Embryonic facial prominence (tissue), 1 donor: ENCODE results near the gene FCRL4.

Source experiments
- DNase-seq: peaks from one replicate; pipeline ENCODE4 v3.0.0-alpha.2; 2016; ENCODE audit errors: extremely low spot score

FCRL4 gene

DNA sequence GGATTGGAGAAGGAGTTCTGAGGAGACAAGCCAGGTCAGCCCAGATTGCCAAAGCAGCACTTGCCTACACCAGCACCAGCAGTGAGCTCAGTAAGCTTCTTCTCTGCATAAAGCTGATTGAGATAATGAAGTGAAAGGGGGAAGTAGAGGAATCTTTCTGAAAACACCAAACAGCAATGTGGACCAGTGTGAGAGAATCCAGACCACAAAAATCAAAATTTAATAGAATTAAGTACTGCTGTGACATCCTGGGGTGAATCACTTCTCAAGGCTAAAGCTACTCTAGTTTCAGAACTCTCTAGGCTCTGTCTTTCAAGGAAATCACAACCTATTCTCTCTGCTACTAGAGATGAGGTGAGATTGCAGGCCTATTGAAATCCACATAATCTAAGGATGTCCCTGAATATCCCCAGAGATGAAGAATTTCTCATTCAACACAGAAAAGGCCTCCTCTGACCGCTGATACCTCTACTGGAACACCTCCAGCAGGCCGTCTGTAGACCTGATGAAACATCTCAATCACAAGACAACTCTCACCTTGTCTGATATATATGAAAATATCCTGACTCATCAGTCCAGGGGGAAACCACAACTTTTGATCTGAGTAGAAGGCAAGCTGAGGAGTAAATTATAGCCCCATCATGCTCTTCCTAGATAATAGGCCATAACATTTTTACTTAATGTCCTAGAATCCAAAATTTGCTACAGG lies at the start of gene FCRL4:
TSS of gene FCRL4 (minus strand) at position 127 of the 709 bp plus-strand sequence. CDS start 141 bp downstream, outside the sequence.
- DNase-seq, result no peak

DNA sequence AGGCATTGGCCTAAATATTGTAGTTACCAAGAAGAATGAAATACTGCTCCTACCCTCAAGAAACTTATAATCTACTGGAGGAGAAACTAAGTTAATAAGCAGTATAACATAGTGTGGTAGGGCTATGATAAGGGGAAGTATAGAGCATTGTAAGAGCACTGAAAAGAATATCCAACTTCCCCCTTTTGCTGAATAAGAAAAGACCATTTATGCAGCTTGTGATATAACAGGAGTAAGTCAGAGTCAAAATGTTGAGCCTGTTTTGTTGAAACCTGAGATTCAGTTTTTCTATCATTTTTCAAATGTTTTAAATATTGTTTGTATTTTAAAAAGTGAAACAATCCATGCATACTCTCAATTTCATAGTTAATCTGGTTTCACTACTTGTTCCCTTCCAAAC lies 48.3 kb upstream of the FCRL4 start:
- DNase-seq, result no peak

DNA sequence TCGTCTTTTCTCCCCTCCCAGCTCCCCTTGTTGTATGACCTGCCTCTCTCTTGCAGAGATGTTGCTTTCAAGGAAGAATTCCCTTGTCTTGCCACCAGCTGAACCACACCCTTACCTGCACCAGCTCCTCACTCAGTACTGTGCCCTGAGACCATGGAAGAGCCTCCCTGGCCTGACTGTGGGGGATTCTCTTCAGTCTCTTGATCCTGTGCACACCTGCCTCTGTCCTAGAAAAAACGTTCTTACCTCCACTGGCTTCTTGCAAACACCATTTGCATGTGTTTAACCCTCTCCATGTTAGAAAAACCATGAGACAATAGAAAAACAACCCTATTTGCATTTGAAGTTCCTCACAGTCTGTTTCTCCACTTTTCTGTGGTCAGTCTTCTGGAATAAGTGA lies 43.3 kb upstream of the FCRL4 start:
- DNase-seq, result no peak

DNA sequence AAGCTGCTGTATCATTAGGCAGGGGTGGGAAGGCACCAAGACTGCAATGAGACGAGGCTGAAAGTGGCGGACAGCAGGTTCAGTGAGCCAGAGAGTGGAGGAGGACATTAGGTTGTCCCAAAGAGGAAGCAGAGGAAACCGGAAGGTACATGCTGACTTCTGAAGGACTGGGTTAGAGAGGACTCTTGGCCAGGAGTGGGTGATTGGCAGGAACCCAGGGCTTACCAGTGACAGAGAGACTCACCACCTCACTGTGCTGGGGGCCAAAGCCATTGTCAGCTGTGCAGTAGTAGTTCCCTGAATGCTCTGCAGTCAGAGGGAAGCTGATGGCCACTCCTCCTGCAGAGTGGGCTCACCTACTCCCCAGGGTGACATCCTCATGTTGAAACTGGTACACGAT lies 41.9 kb upstream of the FCRL4 start:
- DNase-seq, result no peak

DNA sequence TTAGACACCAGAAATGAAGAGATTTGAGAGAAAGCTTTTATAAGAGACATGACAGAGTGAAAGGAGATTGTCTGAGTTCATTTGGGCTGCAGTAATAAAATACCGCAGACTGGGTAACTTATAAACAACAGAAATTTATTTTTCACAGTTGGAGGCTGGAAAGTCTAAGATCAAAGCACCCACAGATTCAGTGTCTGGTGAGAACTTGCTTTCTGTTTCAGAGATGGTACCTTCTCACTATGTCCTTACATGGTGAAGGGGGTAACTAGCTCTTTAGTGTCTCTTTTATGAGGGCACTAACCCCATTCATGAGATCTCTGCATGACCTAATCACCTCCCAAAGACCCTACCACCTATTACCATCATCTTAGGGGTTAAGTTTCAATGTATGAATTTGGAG lies 30.9 kb upstream of the FCRL4 start:
- no peak for DNase-seq

DNA sequence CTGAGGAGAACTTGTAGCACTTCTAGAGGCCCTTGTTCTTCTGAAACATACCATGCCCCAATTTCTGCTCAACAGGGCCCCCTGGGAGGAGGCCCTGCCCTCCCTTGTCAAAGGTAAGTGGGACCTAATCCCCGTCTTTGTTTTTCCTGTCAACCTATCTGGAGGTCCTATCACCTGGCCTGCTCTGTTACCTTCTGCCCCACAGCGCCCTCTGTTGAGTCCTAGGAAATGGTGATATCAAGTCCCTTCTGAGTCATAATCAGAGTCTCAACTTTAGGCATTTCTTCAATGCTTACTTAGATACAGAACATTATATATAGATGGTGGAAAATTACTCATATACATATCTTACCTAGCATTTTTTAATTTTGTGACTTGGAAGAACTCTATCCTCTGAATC lies 28.2 kb upstream of the FCRL4 start:
- DNase-seq, result no peak

DNA sequence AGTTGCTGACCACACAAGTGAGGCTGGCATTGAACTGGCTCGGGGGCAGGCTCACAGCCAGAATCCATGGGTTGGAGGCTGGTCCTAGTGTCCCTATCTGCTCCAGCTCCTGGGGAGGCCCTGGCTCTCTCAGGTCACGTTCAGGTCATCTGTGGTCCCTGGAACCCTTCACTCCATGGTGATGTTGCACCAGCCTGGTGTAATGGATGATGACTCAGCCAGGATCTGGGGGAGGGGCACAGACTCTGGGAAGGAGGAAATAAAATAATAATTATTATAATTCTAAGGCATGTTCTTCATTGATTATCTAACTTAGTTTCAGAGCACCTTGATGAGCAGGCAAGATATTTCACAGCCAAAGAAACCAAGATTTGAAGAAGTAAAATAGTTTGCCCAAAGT lies 26.6 kb upstream of the FCRL4 start:
- DNase-seq, result no peak

DNA sequence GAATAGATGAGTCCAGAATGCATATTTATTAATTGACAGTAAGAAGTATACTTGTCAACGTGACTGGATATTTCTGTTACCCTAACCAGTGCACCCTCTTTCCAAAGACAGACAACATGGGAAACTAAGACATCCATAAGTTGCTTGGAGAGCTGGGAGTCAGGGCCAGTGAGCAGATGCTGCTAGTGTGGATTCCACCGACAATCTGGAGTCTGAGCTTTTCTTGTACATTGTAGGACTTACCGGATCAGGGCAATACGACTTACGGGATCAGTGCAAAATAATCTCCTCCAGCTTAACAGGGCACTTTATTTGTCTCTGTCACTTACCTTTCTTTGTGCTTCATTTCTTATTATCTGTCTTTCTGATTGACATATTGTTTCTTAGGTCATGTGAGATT lies 24.6 kb upstream of the FCRL4 start:
- DNase-seq, result no peak

DNA sequence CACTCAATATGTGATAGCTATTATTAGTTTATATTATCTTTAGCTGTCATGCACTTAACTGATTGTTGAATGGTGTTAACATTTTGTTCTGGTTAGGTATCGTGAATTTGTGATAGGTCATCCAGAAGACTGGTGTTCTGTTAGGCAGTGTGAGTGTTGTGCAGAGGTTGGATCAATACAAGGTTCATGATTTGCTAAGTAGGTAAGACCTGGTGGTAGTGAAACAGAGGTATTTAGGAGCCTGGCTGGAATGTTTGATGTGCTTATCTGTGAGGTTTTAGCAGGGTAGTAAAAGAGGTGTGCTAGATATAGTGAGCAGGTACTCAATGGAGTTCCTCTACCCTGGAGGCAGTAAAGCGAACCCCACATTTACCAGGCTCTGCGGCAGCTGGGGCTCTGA lies 20.3 kb upstream of the FCRL4 start:
- DNase-seq, result no peak

DNA sequence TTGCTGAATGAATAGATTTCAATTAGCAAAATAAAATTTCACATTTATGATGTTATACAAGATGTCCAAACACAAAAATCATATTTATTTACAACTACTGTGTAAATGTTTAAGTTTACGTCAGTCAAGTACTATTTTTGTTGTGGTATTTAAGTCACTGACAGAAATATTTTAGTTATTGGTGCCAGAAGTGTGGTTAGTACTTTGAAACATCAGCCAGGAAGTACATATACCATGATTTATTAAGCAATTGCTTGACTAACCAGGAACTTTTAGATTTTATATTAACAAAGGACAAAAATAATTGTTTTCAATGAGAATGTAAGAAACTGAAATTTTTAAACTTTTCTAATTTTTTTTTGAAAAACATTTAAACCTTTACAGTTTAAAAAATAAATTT lies 2.4 kb upstream of the FCRL4 start:
- DNase-seq, result no peak

DNA sequence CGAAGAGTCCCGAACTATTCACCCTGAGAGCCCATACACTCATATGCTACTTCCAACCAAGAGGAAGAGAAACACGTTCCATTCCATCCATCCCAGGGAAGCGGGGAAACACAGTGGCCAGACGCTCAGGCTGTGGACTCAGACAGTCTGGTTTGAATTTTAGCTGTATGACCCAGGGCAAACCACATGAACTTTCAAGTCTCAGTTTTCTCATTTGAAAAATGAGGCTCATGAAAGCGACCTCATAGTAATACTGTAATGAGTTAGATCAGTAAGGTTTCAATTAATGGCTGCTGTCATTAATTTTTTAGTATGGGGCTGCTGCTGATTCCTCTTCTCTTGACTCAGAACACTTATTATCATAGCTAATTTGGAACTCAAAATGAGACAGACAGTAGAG lies 1.5 kb downstream of the FCRL4 start:
- DNase-seq, result no peak

DNA sequence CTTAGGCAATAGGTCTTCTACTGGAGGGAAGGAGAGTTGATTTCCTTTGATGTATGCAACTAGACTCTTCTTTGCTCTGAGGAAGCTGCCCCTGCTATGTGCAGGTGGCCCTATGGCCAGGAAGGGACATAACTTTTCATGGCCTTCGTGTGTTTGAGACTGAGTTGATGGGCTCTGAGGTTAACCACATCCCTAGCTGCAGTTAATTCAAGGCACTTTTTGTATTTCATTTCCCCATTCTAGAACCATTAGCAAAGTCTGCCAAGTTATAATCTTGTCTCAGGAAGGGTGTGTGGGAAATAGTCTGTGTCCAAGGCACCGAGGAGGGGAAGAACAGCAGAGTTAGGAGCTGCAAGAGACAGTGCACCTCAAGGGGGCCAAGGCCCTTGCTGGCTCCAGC lies 2.5 kb downstream of the FCRL4 start:
- no peak for DNase-seq

DNA sequence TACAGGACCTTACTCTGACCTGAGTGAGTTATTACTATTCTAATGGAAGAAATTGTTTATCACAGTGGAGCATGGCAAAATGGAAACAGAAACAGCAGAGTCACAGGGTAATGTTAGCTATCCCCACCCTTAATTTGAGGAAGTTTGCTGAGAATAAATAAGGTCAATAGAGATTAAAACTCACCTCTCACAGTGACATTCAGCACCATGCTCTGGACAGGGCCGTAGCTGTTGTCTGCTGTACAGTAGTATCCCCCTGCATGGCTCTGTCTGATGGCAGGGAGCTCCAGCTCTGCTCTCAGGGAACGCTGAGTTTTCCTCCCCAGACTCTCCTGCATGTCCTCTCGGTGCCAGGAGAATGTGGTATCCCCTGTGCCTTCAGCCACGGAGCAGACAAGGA lies 11.9 kb downstream of the FCRL4 start:
- DNase-seq, result no peak

DNA sequence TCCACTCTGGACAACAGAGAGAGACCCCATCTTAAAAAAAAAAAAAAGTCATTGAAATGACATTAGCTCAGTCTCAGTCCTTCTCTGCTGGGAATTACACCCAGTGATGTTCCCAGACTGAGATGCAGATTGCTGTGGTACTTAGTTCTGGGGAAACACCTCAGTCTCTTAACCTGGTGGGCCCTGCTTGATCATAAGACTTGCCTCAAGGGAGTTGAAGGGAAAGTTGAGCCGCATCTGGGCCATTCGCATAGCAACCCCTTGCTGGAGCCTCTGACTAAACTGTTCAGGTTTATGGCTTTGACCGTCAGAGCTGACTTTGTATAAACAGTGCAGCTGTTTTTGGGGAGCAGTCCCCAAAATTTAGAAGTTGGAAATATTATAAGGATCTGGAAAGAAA lies 13.4 kb downstream of the FCRL4 start:
- no peak for DNase-seq

DNA sequence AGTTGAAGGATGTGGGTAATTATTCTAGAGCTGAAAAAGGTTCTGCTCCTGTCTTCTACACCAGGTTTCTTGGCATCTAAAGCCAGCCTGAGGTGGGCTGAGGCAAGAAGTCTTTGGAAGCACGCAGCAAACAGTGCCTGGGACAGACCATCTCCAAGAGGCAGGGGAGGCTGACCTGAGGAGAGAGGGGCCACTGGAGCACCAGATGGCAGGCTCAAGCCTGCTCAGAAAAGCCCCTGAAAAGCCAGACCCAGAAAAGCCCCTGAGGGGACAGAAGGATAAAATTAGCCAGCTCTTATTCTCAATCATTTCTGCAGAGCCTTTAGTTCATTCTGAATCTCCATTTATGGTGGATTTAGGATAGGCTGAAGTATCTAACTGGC lies 17.1 kb downstream of the FCRL4 start:
- DNase-seq, result no peak

DNA sequence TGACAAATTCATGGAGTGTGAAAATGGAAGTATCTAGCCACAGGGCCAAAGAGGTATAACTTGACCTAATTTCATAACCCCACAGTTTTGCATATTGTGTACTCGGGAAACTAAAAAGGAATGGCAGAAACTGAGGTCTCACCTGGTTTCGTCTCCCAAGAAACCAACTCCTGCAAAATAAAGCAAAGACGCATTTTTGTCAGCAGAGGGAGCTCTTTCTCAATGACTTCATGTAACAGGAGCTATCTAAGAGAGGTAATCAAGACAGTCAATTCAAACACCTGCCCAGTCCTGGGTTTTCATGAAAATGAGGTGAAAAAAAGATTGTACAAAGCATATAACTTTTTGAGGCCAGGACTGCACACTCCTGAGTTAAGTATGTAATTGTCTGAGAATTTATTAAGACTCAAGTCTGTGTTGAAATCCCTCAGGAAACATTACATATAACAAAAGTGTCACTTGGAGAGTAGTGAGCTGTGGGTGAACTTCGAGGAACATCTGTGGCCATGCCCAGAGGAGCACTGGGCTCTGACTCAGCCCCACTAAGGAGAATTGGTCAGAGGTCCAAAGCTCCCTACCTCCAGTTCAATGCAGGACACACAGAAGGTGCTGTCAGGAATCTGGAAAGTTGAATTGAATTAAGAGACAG lies 17.6 kb downstream of the FCRL4 start:
- DNase-seq, result peak; percentile 18

DNA sequence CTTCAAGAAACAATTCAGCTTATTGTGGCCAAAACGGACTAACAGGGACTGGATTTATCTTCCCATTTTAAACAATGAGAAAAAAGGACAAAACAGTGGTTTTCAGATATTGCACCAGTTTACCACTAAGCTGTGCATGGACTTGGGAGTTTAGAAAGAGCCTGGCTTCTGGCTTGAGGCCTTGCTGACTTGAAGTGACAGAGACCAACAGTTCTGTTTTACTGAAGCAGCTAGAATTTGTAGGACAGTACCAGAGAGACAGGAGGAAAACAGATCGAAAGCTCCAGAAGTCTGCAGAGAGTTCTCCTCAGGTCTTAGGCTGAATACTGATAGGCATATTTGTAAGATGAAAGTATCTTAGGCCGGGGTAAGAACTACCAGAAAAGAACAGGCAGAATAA lies 20.5 kb downstream of the FCRL4 start:
- DNase-seq, result no peak

DNA sequence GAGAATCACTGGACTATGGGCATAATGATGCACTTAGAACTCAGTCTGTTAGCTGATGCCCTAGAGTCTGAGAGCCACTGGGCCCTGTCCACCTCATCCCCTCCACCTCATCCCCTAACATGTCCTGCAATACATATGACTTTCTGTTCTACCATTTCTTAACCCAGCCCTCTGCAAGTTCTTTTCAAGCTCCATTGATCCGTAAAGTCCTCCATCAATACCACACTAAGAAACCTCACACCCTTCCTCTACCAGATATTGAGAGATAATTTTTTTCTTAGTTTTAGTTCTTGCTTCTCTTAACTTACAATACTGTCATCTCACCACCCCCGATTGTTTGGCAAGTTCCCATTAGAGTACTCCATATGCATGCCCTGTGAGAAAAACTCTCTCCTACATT lies 22.1 kb downstream of the FCRL4 start:
- no peak for DNase-seq

DNA sequence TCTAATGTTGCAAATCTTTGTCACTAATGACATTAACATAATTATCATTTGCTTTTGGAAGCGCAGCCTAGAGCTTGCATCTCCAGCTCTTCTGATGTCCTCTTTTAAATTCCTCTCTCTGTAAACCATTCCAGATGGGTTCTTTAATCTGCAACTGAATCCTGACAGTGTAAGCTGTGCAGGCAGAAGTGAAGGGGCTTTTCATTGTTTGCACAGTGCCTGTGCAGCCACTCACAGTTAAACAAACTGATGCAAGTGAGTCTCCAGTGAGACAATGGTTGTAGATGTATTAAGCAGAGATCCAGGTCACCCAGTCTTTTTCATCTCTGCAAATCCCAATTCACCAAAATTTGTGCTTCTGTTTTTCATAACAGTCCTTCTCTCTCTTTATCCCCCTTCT lies 23.0 kb downstream of the FCRL4 start:
- DNase-seq, result no peak

DNA sequence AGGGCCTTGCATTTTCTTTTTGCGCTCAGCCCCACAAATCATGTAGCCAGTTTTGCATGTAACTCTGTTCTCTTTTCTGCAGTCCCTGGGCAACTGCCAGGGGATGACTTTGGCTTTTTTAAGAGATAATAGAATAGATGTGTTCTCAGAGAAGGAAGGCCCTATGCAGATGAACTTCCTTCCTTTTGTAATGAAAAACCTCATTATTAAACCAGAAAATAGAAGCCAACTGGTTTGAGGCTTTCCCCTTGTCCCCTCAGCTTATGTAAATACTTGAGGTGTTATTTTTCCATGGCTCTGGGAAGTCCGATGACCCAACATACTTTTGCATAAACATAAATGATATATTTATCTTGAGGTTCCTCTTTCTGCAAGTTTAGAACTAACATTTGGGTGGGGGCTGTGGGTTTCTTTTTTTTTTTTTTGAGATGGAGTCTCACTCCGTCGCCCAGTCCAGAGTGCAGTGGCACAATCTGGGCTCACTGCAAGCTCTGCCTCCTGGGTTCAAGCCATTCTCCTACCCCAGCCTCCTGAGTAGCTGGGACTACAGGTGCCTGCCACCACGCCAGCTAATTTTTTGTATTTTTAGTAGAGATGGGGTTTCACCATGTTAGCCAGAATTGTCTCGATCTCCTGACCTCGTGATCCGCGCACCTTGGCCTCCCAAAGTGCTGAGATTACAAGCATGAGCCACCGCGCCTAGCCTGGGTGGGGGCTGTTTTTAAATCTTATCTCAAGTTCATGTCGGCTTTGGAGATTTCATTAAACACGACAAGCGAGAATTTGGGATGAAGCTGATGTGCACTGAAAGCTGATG lies 31.2 kb downstream of the FCRL4 start:
- DNase-seq, result no peak

DNA sequence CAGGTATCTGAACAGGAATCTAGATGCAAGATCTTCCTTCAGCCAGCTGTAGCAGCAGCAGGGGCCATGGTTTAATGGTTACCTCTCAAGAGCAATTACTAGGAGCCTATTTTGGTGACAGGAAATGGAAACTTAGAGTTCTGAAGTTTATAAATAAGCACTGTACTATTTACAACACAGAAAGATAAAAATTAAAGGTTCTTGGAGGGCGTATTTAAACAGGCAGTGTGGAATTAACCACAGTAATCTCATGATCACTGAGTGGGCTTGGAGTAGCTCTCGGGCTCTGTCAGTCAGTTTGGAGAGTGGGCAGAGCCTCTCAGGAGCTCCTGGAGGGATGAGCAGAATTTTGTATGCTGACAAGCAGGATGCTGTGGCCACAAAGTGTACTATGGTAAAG lies 35.4 kb downstream of the FCRL4 start:
- DNase-seq, result no peak

DNA sequence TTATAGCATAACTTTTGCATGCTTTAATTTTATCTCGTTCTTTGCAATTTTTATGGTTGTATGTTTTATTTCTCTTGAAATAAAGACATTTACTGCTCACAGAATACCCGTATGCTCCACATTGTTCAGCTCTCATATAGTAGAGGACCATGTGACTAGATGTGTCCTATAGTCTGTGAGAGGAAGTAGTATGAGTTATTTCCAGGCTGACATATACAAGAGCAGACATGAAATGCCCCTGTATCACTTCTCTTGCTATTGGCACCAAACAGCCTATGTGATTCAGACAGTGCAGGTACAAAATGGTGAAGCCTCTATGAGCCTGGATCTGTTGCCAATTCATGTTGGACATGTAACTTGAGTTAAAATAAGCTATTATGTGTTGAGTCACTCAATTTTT lies 39.8 kb downstream of the FCRL4 start:
- DNase-seq, result no peak
